GM12892 (cell line): ENCODE results near the gene ACSL3.
A peak's percentile ranks its signal among the peaks of the same experiment; 100 is the strongest.
"Not testable (repeated sequence)": the region's sequence is repeated elsewhere in the genome, so short reads cannot be mapped to it uniquely, and the experiment has no call there.

Source experiments
- DNase-seq: peaks from one replicate; pipeline ENCODE4 v3.0.0; 2011; ENCODE audit not compliant: insufficient read length
- FAIRE-seq: peaks from 2 replicates; lab custom pipeline; 2011; peaks lifted over from hg19 to GRCh38; lab: Jason Lieb, UNC
- POLR2A ChIP-seq: IDR thresholded peaks from 2 replicates; pipeline ENCODE4 v1.6.1; 2011; ENCODE audit warnings: low read depth, low read length, control low read depth
- POLR2AphosphoS5 ChIP-seq: IDR thresholded peaks from 2 replicates; pipeline ENCODE4 v1.6.1; 2011; ENCODE audit warnings: low read depth, low read length, control low read depth
- TAF1 ChIP-seq: IDR thresholded peaks from 2 replicates; pipeline ENCODE4 v1.6.1; 2011; ENCODE audit warnings: low read depth, mild to moderate bottlenecking, control low read depth, low read length, borderline replicate concordance

The ACSL3 gene

DNA sequence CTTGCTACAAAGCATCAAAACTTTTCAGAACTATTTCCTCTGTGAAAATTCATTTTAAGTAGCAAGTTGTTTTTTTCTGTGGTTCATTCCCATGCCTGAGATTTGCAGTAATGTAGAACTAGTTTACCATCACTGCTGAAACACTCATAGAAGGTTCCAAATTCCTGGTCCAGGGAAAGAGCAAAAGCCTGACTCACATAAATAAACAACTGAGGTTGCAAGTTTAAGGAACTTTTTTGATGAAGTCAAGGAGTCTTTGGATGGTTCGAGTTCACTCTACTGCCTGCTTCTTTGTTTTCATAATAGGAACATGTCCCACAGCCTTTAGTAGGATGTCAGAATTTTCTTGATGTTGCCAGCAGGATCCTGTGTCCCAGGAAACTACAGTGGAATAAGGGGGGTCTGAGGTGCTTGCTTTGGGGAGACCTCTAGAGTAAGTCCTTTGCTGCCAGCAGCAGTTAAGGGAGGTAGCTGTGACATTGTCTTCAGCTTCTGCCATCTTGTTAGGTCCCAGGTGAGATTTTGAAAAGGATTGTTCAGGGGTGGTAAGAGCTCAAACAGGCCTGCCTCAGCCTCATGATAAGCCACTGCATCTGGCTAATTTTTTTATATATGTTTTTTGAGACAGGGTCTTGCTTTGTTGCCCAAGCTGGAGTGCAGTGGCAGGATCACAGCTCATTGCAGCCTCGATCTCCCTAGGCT lies 43.9 kb downstream of the ACSL3 start:
- DNase-seq (no peak), FAIRE-seq (no peak)
- TF ChIP-seq POLR2AphosphoS5 = no peak
- TF ChIP-seq POLR2A = no peak
- no peak for TF ChIP-seq TAF1

DNA sequence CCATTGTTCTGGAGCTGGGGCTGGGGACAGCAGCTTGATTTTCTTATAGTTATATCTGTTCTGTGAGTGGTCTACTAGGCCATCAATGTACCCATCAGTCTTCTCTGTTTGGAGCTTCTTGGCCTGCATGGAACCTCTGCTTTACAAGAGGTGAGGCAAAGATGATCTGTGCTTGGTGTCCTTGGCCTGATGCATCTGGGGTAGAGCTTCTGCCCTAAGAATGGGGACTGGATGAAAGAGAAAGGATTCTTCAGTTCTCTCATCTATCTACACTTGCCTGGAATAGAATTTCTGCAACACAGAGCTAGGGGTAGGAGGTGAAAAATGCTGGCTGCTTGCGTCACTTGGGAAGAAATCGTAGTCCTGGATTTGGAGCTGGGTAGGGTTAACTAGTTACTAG lies 46.2 kb downstream of the ACSL3 start:
- DNase-seq (no peak), FAIRE-seq (no peak)
- no peak for TF ChIP-seq POLR2AphosphoS5
- TF ChIP-seq POLR2A = no peak
- no peak for TF ChIP-seq TAF1

DNA sequence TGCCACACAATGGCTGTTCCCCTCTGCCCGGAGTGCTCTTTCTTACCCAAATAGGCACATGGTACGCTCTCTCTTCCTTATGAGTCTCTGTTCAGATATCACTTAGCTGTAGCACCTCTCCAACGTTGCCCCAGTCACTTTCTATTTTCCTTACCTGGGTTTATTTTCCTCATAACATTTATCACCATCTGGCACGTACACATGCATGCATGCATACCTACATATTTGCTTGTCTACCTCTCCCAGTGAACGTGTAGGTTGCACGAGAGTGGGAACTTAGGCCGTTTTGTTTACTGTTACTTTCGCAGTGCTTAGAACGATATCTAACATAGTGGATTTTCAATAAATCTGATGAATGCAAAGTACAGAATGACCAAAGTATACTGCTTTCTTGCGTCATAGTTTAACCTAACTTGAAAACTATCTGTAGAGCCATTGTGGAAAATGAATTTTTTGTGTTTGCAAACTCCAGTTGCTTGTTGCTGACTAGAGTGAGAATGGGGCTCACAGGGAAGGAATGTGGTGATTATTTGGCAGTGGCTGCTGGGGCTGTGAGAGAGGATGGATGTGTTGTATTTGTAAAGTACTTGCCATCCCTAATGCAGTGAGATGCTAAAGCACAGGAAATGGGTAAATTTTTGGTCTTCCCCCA lies 47.1 kb downstream of the ACSL3 start:
- TF ChIP-seq TAF1 (no peak), POLR2A (no peak)
- DNase-seq (no peak), FAIRE-seq (peak; percentile 65)

DNA sequence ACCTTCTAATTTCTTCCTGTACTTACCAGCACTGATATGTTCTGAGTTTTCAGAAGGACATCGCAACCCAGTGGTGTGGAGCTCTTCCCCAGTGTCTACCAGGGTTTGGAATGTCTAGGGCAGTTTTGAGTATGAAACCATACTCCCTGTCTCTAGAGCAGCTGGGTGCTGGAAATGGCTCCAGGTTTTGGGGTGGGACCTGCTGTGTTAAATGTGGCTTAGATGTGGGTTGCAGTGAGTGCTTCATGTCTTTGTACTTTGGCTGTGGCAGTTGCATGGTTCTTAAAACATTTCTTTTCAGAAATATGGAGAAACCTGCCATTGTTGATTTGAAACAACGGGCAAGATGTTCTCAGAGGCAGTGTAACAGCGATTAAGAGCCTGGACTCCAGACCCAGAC lies 48.5 kb downstream of the ACSL3 start:
- TF ChIP-seq TAF1 (no peak), POLR2A (no peak), POLR2AphosphoS5 (no peak)
- no peak for FAIRE-seq

DNA sequence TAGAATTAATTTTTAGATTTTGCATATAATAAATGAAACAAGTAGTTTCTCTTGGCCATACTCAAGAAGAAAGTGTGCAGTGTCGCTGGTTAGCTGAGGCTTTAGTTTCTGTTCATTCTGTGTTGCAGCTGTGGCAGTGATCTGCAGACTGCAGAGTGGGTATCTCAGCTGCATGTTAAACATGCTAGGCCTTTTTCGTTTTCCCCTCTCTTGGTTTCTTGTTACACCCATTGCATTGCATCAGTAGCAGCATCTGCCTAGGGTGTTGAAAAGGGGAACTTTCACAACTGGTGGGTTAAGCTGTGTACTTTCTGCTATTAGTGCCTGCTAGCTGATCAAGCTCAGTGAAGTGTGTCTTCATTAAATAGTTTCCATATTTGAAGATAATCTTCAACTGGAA lies 51.3 kb downstream of the ACSL3 start:
- peak; percentile 93 for FAIRE-seq
- TF ChIP-seq POLR2A = no peak; the same call in 1 of the 2 replicates
- no peak for TF ChIP-seq TAF1
- TF ChIP-seq POLR2AphosphoS5 = no peak
- peak; percentile 54 for DNase-seq

More for the DNA sequence above, 48.5 kb downstream of the ACSL3 start:
- DNase-seq = no peak

DNA sequence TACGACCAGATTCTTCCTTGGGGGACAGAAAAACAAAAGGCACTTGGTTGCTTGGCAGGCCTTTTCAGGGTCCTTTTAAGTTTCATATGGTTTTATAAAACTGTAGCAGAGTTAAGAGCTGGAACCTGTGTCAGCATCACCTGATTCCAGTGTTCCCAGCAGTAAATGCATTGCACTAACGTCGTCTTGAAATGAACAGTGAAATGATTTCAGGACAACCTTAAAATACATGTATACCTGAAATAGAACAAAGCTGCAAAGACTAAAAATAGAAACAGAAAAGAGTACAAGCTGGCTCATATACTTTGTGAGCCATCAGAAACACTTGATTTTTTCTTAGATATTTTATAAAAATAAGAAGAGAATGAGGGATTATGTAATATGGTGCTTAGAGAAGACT lies 51.9 kb downstream of the ACSL3 start:
- DNase-seq (no peak), FAIRE-seq (peak; percentile 24)
- TF ChIP-seq POLR2A = no peak
- TF ChIP-seq TAF1 = no peak
- TF ChIP-seq POLR2AphosphoS5 = no peak

DNA sequence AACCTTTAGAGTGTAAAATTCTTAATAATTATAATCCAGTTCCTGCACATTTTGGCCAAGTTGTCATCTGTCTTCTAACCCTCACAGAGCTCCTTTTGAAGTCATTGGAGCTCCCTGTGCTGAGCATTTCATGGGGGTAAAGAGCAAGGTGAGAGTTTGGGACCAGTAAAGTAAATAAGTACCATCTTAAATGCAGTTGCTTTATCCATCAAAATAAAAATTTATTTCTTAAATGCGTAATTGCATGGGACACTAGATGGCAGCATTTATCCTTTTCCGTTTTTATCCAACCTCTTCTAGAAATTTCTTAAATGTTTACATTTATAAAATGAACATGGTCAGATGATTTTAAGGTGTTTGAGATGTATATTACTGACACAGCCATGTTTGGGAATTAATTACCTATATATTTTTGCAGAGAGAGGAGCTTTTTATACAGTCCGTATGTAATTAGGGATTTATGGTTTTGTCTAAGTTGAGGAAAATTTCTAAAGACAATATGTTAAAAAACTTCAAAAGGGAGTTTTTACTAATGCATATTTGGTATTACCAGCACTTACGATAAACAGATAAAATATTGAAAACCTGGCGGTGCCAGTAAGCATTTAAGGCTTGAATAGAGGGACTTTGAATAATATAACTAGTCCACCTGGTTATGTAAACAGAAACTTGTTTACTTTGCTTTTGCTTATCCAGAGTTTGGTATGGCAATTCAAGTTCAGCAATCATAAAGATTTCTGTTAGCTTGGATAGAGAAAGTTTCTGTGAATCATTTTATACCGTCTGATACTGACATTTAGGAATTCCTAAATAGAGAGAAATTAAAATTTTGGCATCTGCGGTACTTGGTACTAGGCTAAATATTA lies 54.5 kb downstream of the ACSL3 start:
- FAIRE-seq = peak; percentile 62
- no peak for TF ChIP-seq POLR2AphosphoS5
- no peak for TF ChIP-seq TAF1
- no peak for TF ChIP-seq POLR2A
- no peak for DNase-seq

DNA sequence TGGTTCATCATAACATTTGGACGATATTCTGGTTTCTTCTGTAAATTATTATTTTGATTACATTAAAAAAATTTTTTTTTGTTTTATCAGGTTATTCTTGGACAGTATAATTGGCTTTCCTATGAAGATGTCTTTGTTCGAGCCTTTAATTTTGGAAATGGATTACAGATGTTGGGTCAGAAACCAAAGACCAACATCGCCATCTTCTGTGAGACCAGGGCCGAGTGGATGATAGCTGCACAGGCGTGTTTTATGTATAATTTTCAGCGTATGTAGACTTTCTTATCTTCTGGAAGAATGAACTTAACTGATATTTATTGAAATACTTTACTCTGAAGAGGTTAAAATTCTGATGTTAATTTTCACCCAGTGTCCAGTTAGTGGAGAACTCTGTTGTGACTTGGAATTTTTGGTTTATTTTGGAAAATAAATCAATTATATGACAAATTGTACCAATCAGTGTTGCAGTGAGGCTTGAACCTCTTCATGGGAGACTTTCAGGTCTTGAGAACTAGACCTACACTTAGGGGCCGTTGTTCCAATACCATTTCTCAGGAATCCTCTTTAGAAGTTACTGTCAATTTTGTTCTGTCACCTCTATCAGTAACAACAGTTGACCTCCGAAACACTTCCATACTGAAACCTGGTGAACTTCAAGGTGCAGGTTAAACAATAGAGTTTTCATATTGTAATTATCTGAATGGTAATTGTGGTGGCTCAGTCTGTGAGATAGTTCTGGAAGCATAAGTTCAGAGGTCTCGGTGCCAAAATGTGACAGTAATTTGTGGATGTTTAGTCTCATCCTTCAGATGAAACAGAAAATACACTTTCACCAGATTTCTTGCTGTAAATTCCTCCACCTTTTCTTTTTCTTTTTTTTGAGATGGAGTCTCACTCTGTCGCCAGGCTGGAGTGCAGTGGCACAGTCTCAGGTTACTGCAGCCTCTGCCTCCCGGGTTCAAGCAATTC lies 55.7 kb downstream of the ACSL3 start:
- DNase-seq = no peak
- TF ChIP-seq TAF1 (no peak), POLR2AphosphoS5 (no peak), POLR2A (no peak)
- FAIRE-seq = no peak

DNA sequence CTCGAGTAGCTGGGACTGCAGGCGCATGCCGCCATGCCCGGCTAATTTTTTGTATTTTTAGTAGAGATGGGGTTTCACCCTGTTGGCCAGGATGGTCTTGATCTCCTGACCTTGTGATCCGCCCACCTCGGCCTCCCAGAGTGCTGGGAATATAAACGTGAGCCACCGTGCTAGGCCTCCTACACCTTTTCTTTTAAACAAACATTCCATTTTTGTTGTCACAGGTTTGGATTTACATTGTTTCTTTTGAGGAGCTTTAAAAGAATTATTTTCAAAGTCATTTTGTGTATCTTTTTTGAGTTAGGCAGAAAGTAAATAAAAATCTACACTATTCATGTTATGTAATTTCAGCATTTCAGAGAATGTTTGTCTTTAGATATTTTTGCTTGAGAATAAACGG lies 56.4 kb downstream of the ACSL3 start:
- not testable (repeated sequence) for DNase-seq, FAIRE-seq

DNA sequence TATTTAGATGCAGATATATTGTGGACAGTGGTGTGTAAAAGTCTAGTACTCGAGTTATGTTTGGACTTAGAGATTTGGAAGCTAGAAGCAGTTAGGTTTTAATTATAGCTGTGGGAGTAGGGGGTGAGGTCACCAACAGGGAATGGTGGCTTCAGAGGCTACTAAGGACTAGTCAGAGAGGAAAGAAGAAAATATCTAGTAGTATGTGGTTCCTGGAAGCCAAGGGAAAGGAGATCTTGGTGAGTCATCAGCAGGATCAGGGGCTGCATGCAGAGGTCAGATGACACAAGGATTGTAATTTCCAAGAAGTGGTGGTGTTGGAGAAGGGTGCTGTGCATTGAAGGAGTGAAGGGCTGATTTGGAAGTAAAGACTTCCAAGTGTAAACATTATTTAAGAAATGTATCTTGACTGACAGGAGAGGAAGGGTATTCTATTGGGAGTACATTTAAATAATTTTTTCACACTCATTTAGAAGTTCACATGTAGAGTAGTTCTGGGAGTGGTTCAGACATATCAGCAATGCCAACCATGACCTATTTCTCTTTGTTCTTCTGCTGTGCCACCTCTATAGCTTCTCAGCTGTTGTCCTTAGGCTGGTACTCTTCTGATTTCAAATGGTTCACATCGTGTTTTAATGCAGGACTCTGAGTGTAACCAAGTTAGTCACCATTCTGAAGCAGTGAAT lies 59.1 kb downstream of the ACSL3 start:
- TF ChIP-seq POLR2AphosphoS5 = no peak
- no peak for TF ChIP-seq TAF1
- TF ChIP-seq POLR2A = no peak
- FAIRE-seq (no peak), DNase-seq (no peak)
